ENCODE data around the gene RABGAP1L. TPM values are rescaled to one million over a fixed set of nuclear protein-coding genes. Genes with fewer than 3 reads are reported as not detected.
A peak's percentile ranks its signal among the peaks of the same experiment; 100 is the strongest.

RABGAP1L gene
- total and polyA plus RNA-seq, 10 of the 15 experiments (the other 5 are each of a cell fraction or from before 2014, with no cell fraction given): 5.8 to 194 (median 113) TPM

DNA sequence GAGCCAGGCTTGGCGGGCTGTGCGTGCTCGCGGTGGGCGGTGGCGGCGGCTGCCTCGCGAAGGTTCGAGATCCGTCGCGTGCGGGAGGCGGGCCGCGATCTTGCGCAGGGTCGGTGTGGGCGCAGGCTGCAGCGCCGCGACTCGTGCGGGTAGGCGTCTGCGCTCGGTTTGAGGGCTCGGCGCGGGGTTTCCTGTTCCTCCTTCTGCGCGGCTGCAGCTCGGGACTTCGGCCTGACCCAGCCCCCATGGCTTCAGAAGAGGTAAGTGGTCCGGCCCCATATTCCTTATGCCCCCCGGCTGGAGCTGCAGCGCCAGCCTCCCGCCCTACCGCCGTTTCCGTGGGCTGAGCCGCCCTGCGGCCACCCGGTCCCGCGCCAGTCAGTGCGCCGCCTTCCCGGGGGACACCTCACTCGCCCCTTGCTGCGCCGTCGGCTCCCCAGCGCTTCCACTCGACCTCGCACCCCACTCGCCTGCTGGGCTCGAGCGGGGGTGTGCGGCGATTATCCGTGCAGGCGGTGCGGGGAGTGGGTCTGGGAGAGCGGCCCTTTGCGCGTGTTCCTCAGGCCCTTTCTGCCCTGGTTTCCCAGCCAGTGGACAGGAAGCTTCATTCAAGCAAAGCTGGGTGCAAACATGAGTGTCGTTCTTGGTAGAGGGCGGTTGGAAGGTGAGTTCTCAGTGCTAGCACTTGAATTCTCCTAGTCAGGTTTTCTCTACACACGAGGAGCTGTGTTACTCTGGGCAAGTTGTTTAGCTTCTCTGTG is 840.8 kb downstream of the RABGAP1L start, which contains the start of gene CACYBP (continued):
- 0 out of 2 replicates have a peak, but pooled peaks have one; percentile 15 for TF ChIP-seq ELK1 (IDR thresholded peaks at IDR 0.05; ENCODE audit: low read depth, low read length)
- 0 out of 2 replicates have a peak, but pooled peaks have one; percentile 3 for TF ChIP-seq ZNF217 (IDR thresholded peaks at IDR 0.05)
- no peak for TF ChIP-seq TCF12 (IDR thresholded peaks at IDR 0.05; ENCODE audit: low read depth, low read length)
- no peak for TF ChIP-seq MTA3 (IDR thresholded peaks at IDR 0.05; ENCODE audit: borderline replicate concordance, low read length)
- peak; percentile 61; the same call in 1 of the 2 replicates for TF ChIP-seq ZNF207 (IDR thresholded peaks at IDR 0.05; ENCODE audit: borderline replicate concordance)
- TF ChIP-seq HDAC2 (IDR thresholded peaks at IDR 0.05): no peak
- TF ChIP-seq PAX8 (IDR thresholded peaks at IDR 0.05): no peak
- TF ChIP-seq, protein P1, sequence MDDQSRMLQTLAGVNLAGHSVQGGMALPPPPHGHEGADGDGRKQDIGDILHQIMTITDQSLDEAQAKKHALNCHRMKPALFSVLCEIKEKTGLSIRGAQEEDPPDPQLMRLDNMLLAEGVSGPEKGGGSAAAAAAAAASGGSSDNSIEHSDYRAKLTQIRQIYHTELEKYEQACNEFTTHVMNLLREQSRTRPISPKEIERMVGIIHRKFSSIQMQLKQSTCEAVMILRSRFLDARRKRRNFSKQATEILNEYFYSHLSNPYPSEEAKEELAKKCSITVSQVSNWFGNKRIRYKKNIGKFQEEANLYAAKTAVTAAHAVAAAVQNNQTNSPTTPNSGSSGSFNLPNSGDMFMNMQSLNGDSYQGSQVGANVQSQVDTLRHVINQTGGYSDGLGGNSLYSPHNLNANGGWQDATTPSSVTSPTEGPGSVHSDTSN (IDR thresholded peaks at IDR 0.05; ENCODE audit: insufficient replicate concordance, low read depth, low read length): no peak
- TF ChIP-seq, protein P2, sequence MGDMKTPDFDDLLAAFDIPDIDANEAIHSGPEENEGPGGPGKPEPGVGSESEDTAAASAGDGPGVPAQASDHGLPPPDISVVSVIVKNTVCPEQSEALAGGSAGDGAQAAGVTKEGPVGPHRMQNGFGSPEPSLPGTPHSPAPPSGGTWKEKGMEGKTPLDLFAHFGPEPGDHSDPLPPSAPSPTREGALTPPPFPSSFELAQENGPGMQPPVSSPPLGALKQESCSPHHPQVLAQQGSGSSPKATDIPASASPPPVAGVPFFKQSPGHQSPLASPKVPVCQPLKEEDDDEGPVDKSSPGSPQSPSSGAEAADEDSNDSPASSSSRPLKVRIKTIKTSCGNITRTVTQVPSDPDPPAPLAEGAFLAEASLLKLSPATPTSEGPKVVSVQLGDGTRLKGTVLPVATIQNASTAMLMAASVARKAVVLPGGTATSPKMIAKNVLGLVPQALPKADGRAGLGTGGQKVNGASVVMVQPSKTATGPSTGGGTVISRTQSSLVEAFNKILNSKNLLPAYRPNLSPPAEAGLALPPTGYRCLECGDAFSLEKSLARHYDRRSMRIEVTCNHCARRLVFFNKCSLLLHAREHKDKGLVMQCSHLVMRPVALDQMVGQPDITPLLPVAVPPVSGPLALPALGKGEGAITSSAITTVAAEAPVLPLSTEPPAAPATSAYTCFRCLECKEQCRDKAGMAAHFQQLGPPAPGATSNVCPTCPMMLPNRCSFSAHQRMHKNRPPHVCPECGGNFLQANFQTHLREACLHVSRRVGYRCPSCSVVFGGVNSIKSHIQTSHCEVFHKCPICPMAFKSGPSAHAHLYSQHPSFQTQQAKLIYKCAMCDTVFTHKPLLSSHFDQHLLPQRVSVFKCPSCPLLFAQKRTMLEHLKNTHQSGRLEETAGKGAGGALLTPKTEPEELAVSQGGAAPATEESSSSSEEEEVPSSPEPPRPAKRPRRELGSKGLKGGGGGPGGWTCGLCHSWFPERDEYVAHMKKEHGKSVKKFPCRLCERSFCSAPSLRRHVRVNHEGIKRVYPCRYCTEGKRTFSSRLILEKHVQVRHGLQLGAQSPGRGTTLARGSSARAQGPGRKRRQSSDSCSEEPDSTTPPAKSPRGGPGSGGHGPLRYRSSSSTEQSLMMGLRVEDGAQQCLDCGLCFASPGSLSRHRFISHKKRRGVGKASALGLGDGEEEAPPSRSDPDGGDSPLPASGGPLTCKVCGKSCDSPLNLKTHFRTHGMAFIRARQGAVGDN (IDR thresholded peaks at IDR 0.05): peak; percentile 63
- no peak for TF ChIP-seq HDAC6 (IDR thresholded peaks at IDR 0.05; ENCODE audit: unreplicated experiment)
- no peak for TF ChIP-seq TCF3 (IDR thresholded peaks at IDR 0.05; ENCODE audit: borderline replicate concordance, insufficient read depth, low read depth, low read length)
- no peak for TF ChIP-seq TAF1 (IDR thresholded peaks at IDR 0.05; ENCODE audit: borderline replicate concordance, low read depth, low read length)
- peak; percentile 24; the same call in 1 of the 2 replicates for TF ChIP-seq SPI1 (IDR thresholded peaks at IDR 0.05; ENCODE audit: borderline replicate concordance, insufficient read depth, low read depth, low read length)
- TF ChIP-seq SP1 (IDR thresholded peaks at IDR 0.05; ENCODE audit: low read depth, low read length): no peak
- TF ChIP-seq MEF2A (IDR thresholded peaks at IDR 0.05; ENCODE audit: insufficient read depth, low read depth, low read length): no peak
- peak; percentile 85 for TF ChIP-seq DPF2 (IDR thresholded peaks at IDR 0.05)
- peak; percentile 49; the same call in 1 of the 2 replicates for TF ChIP-seq NR2F1 (conservative IDR thresholded peaks at IDR 0.05)
- TF ChIP-seq MYB (IDR thresholded peaks at IDR 0.05; ENCODE audit: borderline replicate concordance, low read depth, low read length): no peak
- 0 out of 2 replicates have a peak, but pooled peaks have one; percentile 48 for TF ChIP-seq STAT1 (conservative IDR thresholded peaks at IDR 0.05)
- TF ChIP-seq SRF (IDR thresholded peaks at IDR 0.05; ENCODE audit: low read depth in 2 of 2, low read length in 2 of 2): no peak
- no peak for TF ChIP-seq RAD21 (IDR thresholded peaks at IDR 0.05; ENCODE audit: insufficient read depth, low read depth, low read length)
- TF ChIP-seq ATF2 (IDR thresholded peaks at IDR 0.05; ENCODE audit: low read length): no peak
- TF ChIP-seq RFX5 (IDR thresholded peaks at IDR 0.05; ENCODE audit: low read depth, low read length): no peak
- no peak for TF ChIP-seq CEBPB (IDR thresholded peaks at IDR 0.05; ENCODE audit: borderline replicate concordance in 1 of 2, low read depth in 2 of 2, low read length in 2 of 2)

All from GM12878 (cell line).